IgD-negative memory B cell (primary cell): ENCODE measurements around the gene KIZ. TPM values are rescaled to one million over a fixed set of nuclear protein-coding genes. Genes with fewer than 3 reads are reported as not detected.

Experiments
- H3K27ac Mint-ChIP-seq, 3 donors: one replicate each; pipeline ENCODE4 v1.8.0; 2020 to 2022; ENCODE audit warnings: mild to moderate bottlenecking in 3 of 3, mixed read lengths in 3 of 3, moderate library complexity in 1 of 3
- H3K27me3 Mint-ChIP-seq: one replicate; pipeline ENCODE4 v1.8.0; 2021; ENCODE audit warnings: mixed read lengths
- H3K36me3 Mint-ChIP-seq: one replicate; pipeline ENCODE4 v1.8.0; 2020; ENCODE audit warnings: mild to moderate bottlenecking, mixed read lengths
- H3K4me1 Mint-ChIP-seq, 3 donors: one replicate each; pipeline ENCODE4 v1.8.0; 2020 to 2022; ENCODE audit warnings: mixed read lengths in 3 of 3, mild to moderate bottlenecking in 1 of 3
- H3K4me3 Mint-ChIP-seq, 4 donors: one replicate each; pipeline ENCODE4 v1.8.0; 2020 to 2022; ENCODE audit warnings: mild to moderate bottlenecking in 4 of 4, mixed read lengths in 4 of 4, moderate library complexity in 3 of 4
- H3K9me3 Mint-ChIP-seq, 3 donors: one replicate each; pipeline ENCODE4 v1.8.0; 2020 to 2021; ENCODE audit warnings: mixed read lengths in 3 of 3, mild to moderate bottlenecking in 1 of 3
- polyA plus RNA-seq: library from polyadenylated mRNA; unstranded; fragments of 300-500 nt; fragmentation: Illumina TruSeq; gene quantifications from one replicate; pipeline ENCODE4 v1.2.3, GENCODE V29; 2021

KIZ gene
- polyA plus RNA-seq, 1 donor from 2014 or later = 26.2 TPM

DNA sequence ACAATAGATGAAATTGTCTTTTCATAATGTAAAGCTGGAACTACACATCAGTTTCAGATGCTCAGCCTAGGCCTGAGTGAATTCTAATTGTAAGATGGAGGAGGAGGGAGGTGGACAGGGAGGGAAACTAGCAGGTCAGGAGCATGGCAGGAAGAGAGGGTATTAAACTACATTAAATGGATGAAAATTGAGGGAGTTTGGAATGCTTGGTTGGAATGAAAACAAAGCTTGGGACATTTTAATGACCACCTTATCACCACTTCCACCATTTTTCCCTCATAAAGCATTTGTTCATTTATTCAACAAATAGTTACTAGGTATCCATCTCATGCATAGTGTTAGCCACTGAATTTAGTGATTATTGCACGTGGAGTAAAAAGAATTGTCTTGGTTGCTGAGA lies 65.0 kb downstream of the KIZ start:
- H3K36me3 Mint-ChIP-seq = peaks cover 3% of the 10 kb centered on the region
- H3K27me3 Mint-ChIP-seq = no peaks in the 10 kb centered on the region
- H3K27ac Mint-ChIP-seq = no peak overlapping the region
- H3K4me3 Mint-ChIP-seq = no peak overlapping the region
- no peaks in the 10 kb centered on the region for H3K4me1 Mint-ChIP-seq
- no peaks in the 10 kb centered on the region for H3K9me3 Mint-ChIP-seq

DNA sequence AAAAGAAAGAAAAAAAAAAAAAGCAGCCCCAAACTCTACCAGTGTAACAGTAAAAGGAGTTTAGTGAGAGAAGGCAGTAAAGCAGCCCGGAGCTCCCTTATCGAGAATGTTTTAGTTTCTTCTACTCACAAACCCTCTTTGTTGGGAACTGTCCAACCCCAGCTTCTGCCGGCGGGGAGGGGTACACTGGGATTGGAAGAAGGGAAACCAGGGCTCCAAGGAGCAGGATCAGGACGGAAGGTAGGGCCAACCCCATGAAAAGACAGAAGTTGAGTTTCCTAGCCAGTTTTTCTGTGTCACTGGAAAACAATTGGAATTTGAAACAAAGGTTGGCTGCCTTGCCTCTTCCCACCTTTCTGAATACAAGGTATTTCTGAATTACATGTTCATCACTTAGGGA lies 66.0 kb downstream of the KIZ start:
- H3K36me3 Mint-ChIP-seq = peaks cover 3% of the 10 kb centered on the region
- H3K4me3 Mint-ChIP-seq = no peak overlapping the region

DNA sequence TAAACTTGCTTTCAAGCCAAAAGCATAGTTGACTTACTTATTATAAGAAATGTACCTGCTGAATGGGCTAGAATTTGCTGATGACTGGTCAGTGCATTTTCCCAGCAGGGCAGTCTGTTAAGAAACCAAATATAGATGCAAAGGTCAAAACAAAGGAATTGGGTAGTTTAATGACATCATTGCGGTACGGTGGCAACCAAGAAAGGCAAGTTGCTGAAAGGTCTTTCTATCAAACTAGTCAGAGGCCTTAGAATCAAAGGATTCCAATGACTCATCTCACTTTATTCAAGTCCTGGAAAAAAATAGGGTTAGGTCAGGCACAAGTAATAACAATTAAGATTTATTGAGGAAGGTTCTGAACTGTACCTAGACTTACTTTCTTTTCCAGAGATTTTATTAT lies 76.4 kb downstream of the KIZ start:
- Mint-ChIP-seq H3K4me1 (no peaks in the 10 kb centered on the region), H3K27me3 (no peaks in the 10 kb centered on the region), H3K9me3 (no peaks in the 10 kb centered on the region), H3K36me3 (peaks cover 11% of the 10 kb centered on the region), H3K27ac (no peak overlapping the region), H3K4me3 (no peak overlapping the region)

More for the DNA sequence above, 66.0 kb downstream of the KIZ start:
- Mint-ChIP-seq H3K4me1 (no peaks in the 10 kb centered on the region), H3K27me3 (no peaks in the 10 kb centered on the region), H3K27ac (peak overlapping the region in 1 of 3 donors; percentile 46), H3K9me3 (no peaks in the 10 kb centered on the region)

DNA sequence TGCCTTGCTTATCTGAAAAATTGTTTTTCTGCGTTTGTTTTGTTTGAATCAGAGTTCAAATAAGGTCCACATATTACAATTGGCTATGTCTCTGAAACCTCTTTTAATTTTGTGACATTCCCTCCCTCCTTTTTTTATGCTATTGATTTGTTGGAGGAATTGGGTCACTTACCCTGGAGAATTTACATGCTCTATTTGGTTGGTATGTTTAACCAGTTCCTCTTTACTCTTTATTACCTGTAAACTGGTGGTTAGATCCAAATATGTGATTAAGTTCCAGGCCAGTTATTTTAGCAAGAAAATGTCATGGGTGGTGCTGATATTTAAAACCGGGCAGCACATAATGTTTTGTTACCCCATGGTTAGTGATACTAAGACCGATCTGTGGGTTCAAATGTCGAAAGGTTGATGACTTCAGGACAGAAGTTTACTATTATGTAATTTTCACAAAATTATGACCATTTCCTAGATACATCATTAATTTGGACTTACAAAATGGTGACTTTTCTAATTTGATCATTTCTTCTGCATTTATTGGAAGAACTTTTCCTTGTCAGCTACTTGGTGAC lies 77.3 kb downstream of the KIZ start:
- no peaks in the 10 kb centered on the region for H3K9me3 Mint-ChIP-seq
- no peak overlapping the region for H3K27ac Mint-ChIP-seq
- H3K4me3 Mint-ChIP-seq = no peak overlapping the region

GRCh38 chr20:21206584-21206983 lies 80.7 kb downstream of the KIZ start:
- Mint-ChIP-seq H3K27me3 (no peaks in the 10 kb centered on the region), H3K27ac (no peak overlapping the region), H3K4me3 (no peak overlapping the region), H3K36me3 (peaks cover 11% of the 10 kb centered on the region), H3K9me3 (no peaks in the 10 kb centered on the region), H3K4me1 (no peaks in the 10 kb centered on the region)

More for the DNA sequence above, 77.3 kb downstream of the KIZ start:
- Mint-ChIP-seq H3K36me3 (peaks cover 11% of the 10 kb centered on the region), H3K27me3 (no peaks in the 10 kb centered on the region), H3K4me1 (no peaks in the 10 kb centered on the region)

- Mint-ChIP-seq H3K36me3 (peaks cover 11% of the 10 kb centered on the region), H3K4me1 (no peaks in the 10 kb centered on the region), H3K9me3 (no peaks in the 10 kb centered on the region), H3K4me3 (no peak overlapping the region), H3K27me3 (no peaks in the 10 kb centered on the region), H3K27ac (no peak overlapping the region)
Observed at GRCh38 chr20:21208999-21209398, 83.1 kb downstream of the KIZ start.

DNA sequence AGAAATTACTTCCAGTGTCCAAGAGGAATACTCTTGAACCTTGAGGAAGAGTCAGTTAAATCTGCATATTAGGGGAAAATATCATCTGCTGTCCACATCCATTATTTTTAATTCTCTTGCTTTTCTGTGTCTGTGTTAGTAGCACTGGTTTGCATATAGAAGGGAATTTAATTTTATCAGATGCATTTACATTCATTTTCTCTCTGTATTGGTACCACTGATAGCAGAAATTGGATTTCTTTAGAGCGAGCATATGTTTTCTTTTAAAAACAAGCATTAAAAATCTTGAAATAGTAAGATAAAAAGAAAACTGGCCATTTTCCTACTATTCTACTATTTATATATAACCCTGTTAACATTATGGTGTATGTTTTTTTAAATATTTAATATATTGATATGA lies 83.8 kb downstream of the KIZ start:
- no peak overlapping the region for H3K4me3 Mint-ChIP-seq
- no peaks in the 10 kb centered on the region for H3K27me3 Mint-ChIP-seq
- H3K4me1 Mint-ChIP-seq = no peaks in the 10 kb centered on the region
- H3K36me3 Mint-ChIP-seq = peaks cover 11% of the 10 kb centered on the region
- H3K9me3 Mint-ChIP-seq = no peaks in the 10 kb centered on the region
- H3K27ac Mint-ChIP-seq = no peak overlapping the region

- Mint-ChIP-seq H3K36me3 (no peaks in the 10 kb centered on the region), H3K27me3 (no peaks in the 10 kb centered on the region), H3K27ac (no peak overlapping the region)
Observed at GRCh38 chr20:21213691-21214090, 87.8 kb downstream of the KIZ start.

GRCh38 chr20:21214431-21214830 lies 88.5 kb downstream of the KIZ start:
- Mint-ChIP-seq H3K4me1 (no peaks in the 10 kb centered on the region), H3K4me3 (no peak overlapping the region), H3K9me3 (no peaks in the 10 kb centered on the region), H3K27me3 (no peaks in the 10 kb centered on the region), H3K36me3 (no peaks in the 10 kb centered on the region), H3K27ac (no peak overlapping the region)

More at GRCh38 chr20:21213691-21214090, 87.8 kb downstream of the KIZ start:
- Mint-ChIP-seq H3K4me1 (no peaks in the 10 kb centered on the region), H3K4me3 (no peak overlapping the region), H3K9me3 (no peaks in the 10 kb centered on the region)

- no peaks in the 10 kb centered on the region for H3K36me3 Mint-ChIP-seq
- no peaks in the 10 kb centered on the region for H3K27me3 Mint-ChIP-seq
Observed at GRCh38 chr20:21219686-21220085, 93.8 kb downstream of the KIZ start.

DNA sequence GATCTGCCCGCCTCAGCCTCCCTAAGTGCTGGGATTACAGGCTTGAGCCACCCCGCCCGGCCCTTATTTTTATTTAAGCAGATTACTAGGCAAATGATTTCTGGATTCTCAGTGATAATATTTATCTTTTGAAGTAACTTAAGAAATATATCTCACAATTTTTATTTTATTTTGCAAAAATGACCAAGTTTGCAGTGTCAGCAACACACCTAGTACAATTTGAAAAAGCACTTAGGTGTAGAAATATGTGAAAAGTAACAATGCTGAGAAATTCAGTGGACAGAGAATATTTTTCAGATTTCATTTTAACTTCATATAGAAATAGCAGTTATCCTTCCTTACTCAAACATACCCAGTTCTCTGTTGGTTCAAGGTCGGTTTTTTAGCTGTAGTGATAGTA lies 98.3 kb downstream of the KIZ start:
- H3K9me3 Mint-ChIP-seq = no peaks in the 10 kb centered on the region
- H3K4me3 Mint-ChIP-seq = no peak overlapping the region

More at GRCh38 chr20:21219686-21220085, 93.8 kb downstream of the KIZ start:
- Mint-ChIP-seq H3K4me3 (no peak overlapping the region), H3K9me3 (no peaks in the 10 kb centered on the region), H3K27ac (no peak overlapping the region), H3K4me1 (no peaks in the 10 kb centered on the region)

DNA sequence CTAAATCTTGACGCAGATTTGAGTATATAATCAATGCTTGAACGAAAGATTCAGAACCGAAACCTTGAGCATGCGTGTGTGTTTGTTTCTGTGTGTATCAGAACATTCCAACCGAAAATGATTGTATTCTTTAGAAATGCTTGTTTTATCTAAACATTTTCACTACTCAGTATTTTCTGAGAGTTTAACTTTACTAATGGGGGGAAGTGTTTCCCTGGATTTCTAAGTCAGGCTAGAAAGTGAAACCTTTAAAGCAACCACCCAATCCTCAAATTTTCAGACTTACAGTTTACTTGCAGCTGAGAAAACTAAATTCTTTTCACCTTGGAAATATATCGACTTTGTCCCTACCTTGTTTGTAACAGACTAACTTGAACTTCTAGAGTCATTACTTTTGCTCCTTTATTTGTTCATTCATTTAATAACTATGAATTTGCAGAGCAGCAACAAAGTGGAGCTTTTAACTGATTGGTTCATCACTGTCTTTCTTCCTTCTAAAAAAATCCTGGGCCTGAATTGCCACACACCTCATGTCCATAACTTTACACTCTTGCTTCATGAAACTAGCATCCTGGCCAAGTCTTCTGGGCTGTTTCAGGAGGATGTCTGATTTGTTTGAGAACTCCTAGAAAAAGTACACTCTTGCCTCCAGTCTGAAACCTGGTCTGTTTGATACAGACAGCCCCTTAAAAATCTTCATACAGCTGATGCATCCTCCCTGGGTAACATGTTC lies 99.5 kb downstream of the KIZ start:
- Mint-ChIP-seq H3K9me3 (no peaks in the 10 kb centered on the region), H3K4me3 (no peak overlapping the region), H3K27ac (no peak overlapping the region), H3K27me3 (no peaks in the 10 kb centered on the region), H3K4me1 (peaks cover 6% of the 10 kb centered on the region in 3 donors), H3K36me3 (no peaks in the 10 kb centered on the region)

More for the DNA sequence above, 98.3 kb downstream of the KIZ start:
- Mint-ChIP-seq H3K36me3 (no peaks in the 10 kb centered on the region), H3K4me1 (peaks cover 6% of the 10 kb centered on the region in 3 donors), H3K27me3 (no peaks in the 10 kb centered on the region), H3K27ac (no peak overlapping the region)

GRCh38 chr20:21228511-21228910 lies 102.6 kb downstream of the KIZ start:
- H3K4me3 Mint-ChIP-seq = no peak overlapping the region
- H3K36me3 Mint-ChIP-seq = no peaks in the 10 kb centered on the region
- H3K4me1 Mint-ChIP-seq = peaks cover 6% of the 10 kb centered on the region in 3 donors
- H3K9me3 Mint-ChIP-seq = no peaks in the 10 kb centered on the region
- no peaks in the 10 kb centered on the region for H3K27me3 Mint-ChIP-seq
- peak overlapping the region in 2 of 3 donors; percentile 14 to 28 for H3K27ac Mint-ChIP-seq

DNA sequence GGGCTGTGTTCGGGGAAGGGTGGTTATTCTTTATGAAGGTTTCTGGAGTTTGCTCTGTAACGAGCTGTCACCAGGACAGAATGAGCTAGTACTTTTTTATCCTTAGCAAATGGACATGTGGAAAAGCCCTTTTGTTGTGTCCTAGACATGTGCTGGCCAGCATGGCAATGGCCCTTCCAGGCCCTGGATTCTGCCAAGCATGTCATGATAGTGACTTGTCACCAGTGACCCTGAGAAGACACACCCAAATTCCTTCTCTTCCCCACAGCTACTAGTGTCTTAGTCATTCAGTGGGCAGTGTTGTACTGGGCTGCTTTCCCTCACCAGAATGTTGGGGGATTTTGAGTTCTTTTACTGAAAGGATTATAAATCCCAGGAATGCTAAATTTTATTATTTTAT lies 103.3 kb downstream of the KIZ start:
- Mint-ChIP-seq H3K27ac (no peak overlapping the region), H3K9me3 (no peaks in the 10 kb centered on the region), H3K4me3 (no peak overlapping the region), H3K36me3 (no peaks in the 10 kb centered on the region), H3K4me1 (peaks cover 6% of the 10 kb centered on the region in 3 donors), H3K27me3 (no peaks in the 10 kb centered on the region)

DNA sequence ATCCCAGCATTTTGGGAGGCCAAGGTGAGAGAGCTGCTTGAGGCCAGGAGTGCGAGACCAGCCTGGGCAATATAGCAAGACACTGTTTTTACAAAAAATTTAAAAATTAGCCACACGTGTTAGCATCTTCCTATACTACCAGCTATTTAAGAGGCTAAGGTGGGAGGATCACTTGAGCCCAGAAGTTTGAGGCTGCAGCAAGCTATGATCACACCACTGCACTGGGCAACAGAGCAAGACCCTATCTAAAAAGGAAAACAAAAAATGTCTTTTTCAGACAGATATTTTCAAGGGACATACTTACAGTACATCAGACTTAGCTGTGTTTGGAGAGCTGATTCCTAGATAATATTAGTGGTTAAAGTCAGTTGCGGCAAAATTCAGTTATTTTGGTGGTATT lies 104.3 kb downstream of the KIZ start:
- Mint-ChIP-seq H3K27ac (no peak overlapping the region), H3K4me3 (peak overlapping the region in 1 of 4 donors; percentile 38)

GRCh38 chr20:21230686-21231085 lies 104.8 kb downstream of the KIZ start:
- H3K27ac Mint-ChIP-seq = no peak overlapping the region
- no peaks in the 10 kb centered on the region for H3K36me3 Mint-ChIP-seq
- no peak overlapping the region for H3K4me3 Mint-ChIP-seq
- no peaks in the 10 kb centered on the region for H3K9me3 Mint-ChIP-seq
- peaks cover 6% of the 10 kb centered on the region in 3 donors for H3K4me1 Mint-ChIP-seq
- H3K27me3 Mint-ChIP-seq = no peaks in the 10 kb centered on the region

More for the DNA sequence above, 104.3 kb downstream of the KIZ start:
- Mint-ChIP-seq H3K36me3 (no peaks in the 10 kb centered on the region), H3K9me3 (no peaks in the 10 kb centered on the region), H3K27me3 (no peaks in the 10 kb centered on the region), H3K4me1 (peaks cover 6% of the 10 kb centered on the region in 3 donors)
